Measurements from ENCODE around the gene CABLES2. TPM values are rescaled to one million over a fixed set of nuclear protein-coding genes. Genes with fewer than 3 reads are reported as not detected.

Gene CABLES2
- total and polyA plus RNA-seq, 10 of the 15 experiments (the other 5 are each of a cell fraction or from before 2014, with no cell fraction given), result 2.2 to 14.9 (median 5.3) TPM

DNA sequence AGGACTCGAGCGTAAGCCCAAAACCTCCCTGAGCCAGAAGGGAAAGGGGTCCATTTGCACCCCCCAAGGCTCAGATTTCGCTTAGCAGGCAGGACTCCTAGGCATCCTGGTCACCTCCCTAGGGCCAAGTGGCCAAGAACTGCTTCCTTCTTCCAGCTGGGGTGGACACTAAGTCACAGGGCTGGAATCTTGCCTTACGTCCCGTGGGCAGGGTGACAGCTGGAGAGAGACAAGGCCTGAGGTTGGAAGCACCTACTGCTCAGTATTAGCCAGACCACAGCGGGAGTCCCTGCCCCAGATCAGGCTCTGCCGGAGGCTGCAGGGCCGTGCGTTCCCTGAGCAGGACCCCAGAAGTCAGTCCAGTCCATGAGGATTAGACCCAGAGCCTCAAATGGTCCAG is 59.6 kb downstream of the CABLES2 start (continued):
- TF ChIP-seq, protein P1, sequence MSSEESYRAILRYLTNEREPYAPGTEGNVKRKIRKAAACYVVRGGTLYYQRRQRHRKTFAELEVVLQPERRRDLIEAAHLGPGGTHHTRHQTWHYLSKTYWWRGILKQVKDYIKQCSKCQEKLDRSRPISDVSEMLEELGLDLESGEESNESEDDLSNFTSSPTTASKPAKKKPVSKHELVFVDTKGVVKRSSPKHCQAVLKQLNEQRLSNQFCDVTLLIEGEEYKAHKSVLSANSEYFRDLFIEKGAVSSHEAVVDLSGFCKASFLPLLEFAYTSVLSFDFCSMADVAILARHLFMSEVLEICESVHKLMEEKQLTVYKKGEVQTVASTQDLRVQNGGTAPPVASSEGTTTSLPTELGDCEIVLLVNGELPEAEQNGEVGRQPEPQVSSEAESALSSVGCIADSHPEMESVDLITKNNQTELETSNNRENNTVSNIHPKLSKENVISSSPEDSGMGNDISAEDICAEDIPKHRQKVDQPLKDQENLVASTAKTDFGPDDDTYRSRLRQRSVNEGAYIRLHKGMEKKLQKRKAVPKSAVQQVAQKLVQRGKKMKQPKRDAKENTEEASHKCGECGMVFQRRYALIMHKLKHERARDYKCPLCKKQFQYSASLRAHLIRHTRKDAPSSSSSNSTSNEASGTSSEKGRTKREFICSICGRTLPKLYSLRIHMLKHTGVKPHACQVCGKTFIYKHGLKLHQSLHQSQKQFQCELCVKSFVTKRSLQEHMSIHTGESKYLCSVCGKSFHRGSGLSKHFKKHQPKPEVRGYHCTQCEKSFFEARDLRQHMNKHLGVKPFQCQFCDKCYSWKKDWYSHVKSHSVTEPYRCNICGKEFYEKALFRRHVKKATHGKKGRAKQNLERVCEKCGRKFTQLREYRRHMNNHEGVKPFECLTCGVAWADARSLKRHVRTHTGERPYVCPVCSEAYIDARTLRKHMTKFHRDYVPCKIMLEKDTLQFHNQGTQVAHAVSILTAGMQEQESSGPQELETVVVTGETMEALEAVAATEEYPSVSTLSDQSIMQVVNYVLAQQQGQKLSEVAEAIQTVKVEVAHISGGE (CRISPR knock-in tag; IDR thresholded peaks at IDR 0.05), result no peak
- no peak for TF ChIP-seq POLR2AphosphoS2 (IDR thresholded peaks at IDR 0.05; ENCODE audit: low read depth, low read length)
- TF ChIP-seq SMAD5 (IDR thresholded peaks at IDR 0.05; ENCODE audit: low read depth), result no peak
- TF ChIP-seq JUND (IDR thresholded peaks at IDR 0.05; ENCODE audit: low read depth, low read length), result no peak
- TF ChIP-seq KAT2A (conservative IDR thresholded peaks at IDR 0.05; ENCODE audit: control insufficient read depth, low read depth, low read length), result no peak
- no peak for TF ChIP-seq IKZF2 (IDR thresholded peaks at IDR 0.05)
- TF ChIP-seq SIN3A (IDR thresholded peaks at IDR 0.05; ENCODE audit: low read depth, low read length), result no peak
- TF ChIP-seq, protein P2, sequence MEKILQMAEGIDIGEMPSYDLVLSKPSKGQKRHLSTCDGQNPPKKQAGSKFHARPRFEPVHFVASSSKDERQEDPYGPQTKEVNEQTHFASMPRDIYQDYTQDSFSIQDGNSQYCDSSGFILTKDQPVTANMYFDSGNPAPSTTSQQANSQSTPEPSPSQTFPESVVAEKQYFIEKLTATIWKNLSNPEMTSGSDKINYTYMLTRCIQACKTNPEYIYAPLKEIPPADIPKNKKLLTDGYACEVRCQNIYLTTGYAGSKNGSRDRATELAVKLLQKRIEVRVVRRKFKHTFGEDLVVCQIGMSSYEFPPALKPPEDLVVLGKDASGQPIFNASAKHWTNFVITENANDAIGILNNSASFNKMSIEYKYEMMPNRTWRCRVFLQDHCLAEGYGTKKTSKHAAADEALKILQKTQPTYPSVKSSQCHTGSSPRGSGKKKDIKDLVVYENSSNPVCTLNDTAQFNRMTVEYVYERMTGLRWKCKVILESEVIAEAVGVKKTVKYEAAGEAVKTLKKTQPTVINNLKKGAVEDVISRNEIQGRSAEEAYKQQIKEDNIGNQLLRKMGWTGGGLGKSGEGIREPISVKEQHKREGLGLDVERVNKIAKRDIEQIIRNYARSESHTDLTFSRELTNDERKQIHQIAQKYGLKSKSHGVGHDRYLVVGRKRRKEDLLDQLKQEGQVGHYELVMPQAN (conservative IDR thresholded peaks at IDR 0.05), result no peak

DNA sequence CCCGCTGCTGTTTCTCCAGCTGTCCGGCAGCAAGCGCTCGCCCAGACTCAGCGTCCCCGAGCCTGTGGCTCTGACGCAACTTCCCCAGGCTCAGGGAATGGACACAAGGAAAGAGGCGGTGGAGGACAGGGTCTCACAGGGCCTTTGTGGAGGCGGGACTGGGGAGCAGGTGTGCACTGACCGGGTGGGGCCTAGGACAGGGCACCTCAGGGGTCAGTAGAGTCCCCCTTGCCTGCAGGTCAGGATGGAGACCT is 60.0 kb downstream of the CABLES2 start:
- Histone ChIP-seq H3K9me3 (replicated peaks; ENCODE audit: control insufficient read depth, insufficient read depth, low read length) (no peaks in the 10 kb centered on the region; the same call in 2 of the 3 replicates), H3K4me1 (ENCODE audit: control insufficient read depth, insufficient read depth, low read length) (no peaks in the 10 kb centered on the region), H3K27me3 (replicated peaks in 1 of 2; ENCODE audit: control insufficient read depth in 2 of 2, insufficient read depth in 2 of 2, low read length in 1 of 2) (no peaks in the 10 kb centered on the region), H3K9ac (ENCODE audit: control insufficient read depth, insufficient read depth, low read length) (no peak overlapping the region), H4K20me1 (ENCODE audit: control insufficient read depth, insufficient read depth) (no peaks in the 10 kb centered on the region), H3K4me3 (no peak overlapping the region), H2AFZ (ENCODE audit: control insufficient read depth, low read depth, low read length) (no peak overlapping the region), H3K36me3 (ENCODE audit: control insufficient read depth in 2 of 2, insufficient read depth in 2 of 2, low read length in 1 of 2) (no peaks in the 10 kb centered on the region; a peak in 1 of 4 replicates), H3K79me2 (ENCODE audit: control insufficient read depth, insufficient read depth, low read length) (no peaks in the 10 kb centered on the region), H3K4me2 (ENCODE audit: control insufficient read depth, insufficient read depth) (no peak overlapping the region), H3K27ac (ENCODE audit: control insufficient read depth, insufficient read depth) (no peak overlapping the region)
- no peak for DNase-seq (ENCODE audit: low read depth, low spot score)
- ChIA-PET POLR2A (no interaction called here), RAD21 (ENCODE audit: unreplicated experiment) (no interaction called here), CTCF (no interaction called here), SMC1A (ENCODE audit: uncharacterized antibody, unreplicated experiment) (no interaction called here)
- WGBS (ENCODE audit: insufficient coverage, insufficient replicate concordance, low lambda C conversion rate, missing lambda C conversion rate), result 77% methylated on average over 10 of the region's 10 CpGs
- no peak for ATAC-seq
- FAIRE-seq, result no peak
- BruUV-seq (replicated peaks), result no TSS peak
- in situ Hi-C loops (cut with MboI), result no loop called here
- no peak for TF ChIP-seq CHD2 (IDR thresholded peaks at IDR 0.05; ENCODE audit: borderline replicate concordance, low read depth, low read length)
- no peak for TF ChIP-seq EZH2 (IDR thresholded peaks at IDR 0.05; ENCODE audit: borderline replicate concordance, control insufficient read depth, low read depth, low read length)
- TF ChIP-seq ESRRA (IDR thresholded peaks at IDR 0.05; ENCODE audit: low read length), result no peak
- intact Hi-C loops (cut with micrococcal nuclease; ENCODE audit: unreplicated experiment), result no loop called here
